Measurements from ENCODE around the gene RIMOC1. TPM values are rescaled to one million over a fixed set of nuclear protein-coding genes. Genes with fewer than 3 reads are reported as not detected.

RIMOC1 gene
- polyA plus RNA-seq, 1 donor from 2014 or later, result 18.5 TPM

DNA sequence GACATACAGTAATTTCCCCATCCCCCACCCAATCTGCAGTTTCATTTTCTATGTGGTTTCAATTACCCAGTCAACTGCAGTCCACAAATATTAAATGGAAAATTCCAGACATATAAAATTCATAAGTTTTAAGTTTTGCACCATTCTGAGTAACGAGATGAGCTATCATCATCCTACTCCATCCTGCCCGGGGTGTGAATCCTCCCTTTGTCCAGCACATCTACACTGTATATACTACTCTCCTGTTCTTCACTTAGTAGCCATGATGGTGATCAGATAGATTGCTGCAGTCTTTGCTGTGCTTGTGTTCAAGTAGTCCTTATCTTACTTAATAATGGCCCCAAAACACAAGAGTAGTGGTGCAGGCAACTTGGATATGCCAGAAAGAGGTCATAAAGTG lies 45.3 kb upstream of the RIMOC1 start:
- Histone ChIP-seq H3K27ac (ENCODE audit: low read length) (no peak overlapping the region), H3K4me3 (ENCODE audit: low read length) (no peak overlapping the region), H3K9ac (ENCODE audit: low read length) (no peak overlapping the region), H3K36me3 (ENCODE audit: insufficient read depth, low read length) (peaks cover 4% of the 10 kb centered on the region), H3K4me2 (ENCODE audit: low read length) (no peak overlapping the region), H2AFZ (ENCODE audit: low read depth, low read length) (no peak overlapping the region), H3K9me2 (ENCODE audit: insufficient read depth, low read length) (no peaks in the 10 kb centered on the region), H4K20me1 (ENCODE audit: insufficient read depth) (no peaks in the 10 kb centered on the region), H3K27me3 (ENCODE audit: insufficient read depth, low read depth, low read length) (no peaks in the 10 kb centered on the region), H3F3A (ENCODE audit: insufficient read depth, low read length, poor library complexity, severe bottlenecking) (no peaks in the 10 kb centered on the region), H3K9me3 (ENCODE audit: low read length) (no peaks in the 10 kb centered on the region), H3K79me2 (replicated peaks; ENCODE audit: insufficient read depth, low read length) (no peaks in the 10 kb centered on the region)
- no peak for TF ChIP-seq RAD21 (conservative IDR thresholded peaks at IDR 0.05)
- TF ChIP-seq SMC3 (conservative IDR thresholded peaks at IDR 0.05; ENCODE audit: poor library complexity), result no peak
- TF ChIP-seq POLR2AphosphoS5 (IDR thresholded peaks at IDR 0.05), result no peak
- TF ChIP-seq MXI1 (conservative IDR thresholded peaks at IDR 0.05; ENCODE audit: poor library complexity, severe bottlenecking), result no peak
- no peak for TF ChIP-seq TAF1 (IDR thresholded peaks at IDR 0.05; ENCODE audit: low read depth)
- no peak for TF ChIP-seq REST (IDR thresholded peaks at IDR 0.05; ENCODE audit: borderline replicate concordance)
- TF ChIP-seq EP300 (conservative IDR thresholded peaks at IDR 0.05; ENCODE audit: poor library complexity, severe bottlenecking), result no peak
- no peak for TF ChIP-seq CTCF (IDR thresholded peaks at IDR 0.05; ENCODE audit: poor library complexity, severe bottlenecking)

DNA sequence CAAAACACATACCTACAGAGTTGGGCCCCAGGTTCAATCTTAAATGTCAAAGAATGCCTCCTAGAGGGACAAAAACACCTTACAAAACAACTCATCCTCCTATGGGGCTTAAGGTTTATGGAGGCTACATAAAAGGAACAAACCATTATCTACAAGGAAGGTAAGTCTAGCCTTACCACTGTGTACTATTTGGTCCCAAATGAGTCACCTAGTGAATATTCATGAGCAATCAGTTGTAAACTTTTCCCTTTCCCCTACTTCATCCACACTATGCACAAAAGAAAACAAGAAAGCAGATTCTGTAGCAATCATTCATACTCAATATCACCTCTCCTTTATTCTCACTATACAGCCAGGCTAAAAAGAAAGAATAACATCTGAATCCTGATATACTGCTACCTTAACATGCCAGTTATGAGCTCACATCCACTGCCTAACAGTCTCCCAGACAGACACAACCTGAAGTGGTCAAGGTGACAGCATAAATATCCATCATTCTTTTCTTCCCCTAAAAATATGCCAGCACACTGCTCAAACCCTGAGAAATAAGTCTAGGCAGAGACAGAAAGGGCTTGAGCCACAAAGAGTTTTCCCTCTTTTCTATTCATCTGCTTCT lies 40.2 kb upstream of the RIMOC1 start:
- no peak overlapping the region for H3K27ac ChIP-seq (ENCODE audit: low read length)
- no peaks in the 10 kb centered on the region for H4K20me1 ChIP-seq (ENCODE audit: insufficient read depth)
- no peak overlapping the region for H3K9ac ChIP-seq (ENCODE audit: low read length)
- H2AFZ ChIP-seq (ENCODE audit: low read depth, low read length), result no peak overlapping the region
- no peak overlapping the region for H3K4me3 ChIP-seq (ENCODE audit: low read length)
- TF ChIP-seq POLR2AphosphoS5 (IDR thresholded peaks at IDR 0.05), result no peak
- TF ChIP-seq EZH2 (IDR thresholded peaks at IDR 0.05; ENCODE audit: borderline replicate concordance, insufficient read depth, low read length, poor library complexity, severe bottlenecking), result no peak
- TF ChIP-seq TAF1 (IDR thresholded peaks at IDR 0.05; ENCODE audit: low read depth), result no peak
- no peak for TF ChIP-seq RAD21 (conservative IDR thresholded peaks at IDR 0.05)
- no peak for TF ChIP-seq SMC3 (conservative IDR thresholded peaks at IDR 0.05; ENCODE audit: poor library complexity)
- TF ChIP-seq REST (IDR thresholded peaks at IDR 0.05; ENCODE audit: borderline replicate concordance), result no peak
- H3K27me3 ChIP-seq (ENCODE audit: insufficient read depth, low read depth, low read length), result no peaks in the 10 kb centered on the region
- H3K9me2 ChIP-seq (ENCODE audit: insufficient read depth, low read length), result no peaks in the 10 kb centered on the region
- peaks cover 3% of the 10 kb centered on the region for H3F3A ChIP-seq (ENCODE audit: insufficient read depth, low read length, poor library complexity, severe bottlenecking)
- no peaks in the 10 kb centered on the region for H3K9me3 ChIP-seq (ENCODE audit: low read length)
- H3K79me2 ChIP-seq (replicated peaks; ENCODE audit: insufficient read depth, low read length), result no peaks in the 10 kb centered on the region
- H3K4me2 ChIP-seq (ENCODE audit: low read length), result no peak overlapping the region
- no peaks in the 10 kb centered on the region for H3K36me3 ChIP-seq (ENCODE audit: insufficient read depth, low read length)

Data from neural cell (in vitro differentiated cells).